Fibroblast of lung (primary cell): ENCODE results near the gene LIPH.

Experiments used
- CTCF ChIP-seq, 2 donors: IDR thresholded peaks in 1 of 2; conservative IDR thresholded peaks in 1 of 2; 1 replicate in 1 of 2; 2 replicates in 1 of 2; pipeline ENCODE4 v1.5.1; 2011 to 2012; ENCODE audit warnings: low read length in 2 of 2, control low read depth in 1 of 2, inconsistent platforms in 1 of 2, low read depth in 1 of 2, mild to moderate bottlenecking in 1 of 2
- EZH2 ChIP-seq: IDR thresholded peaks from 2 replicates; pipeline ENCODE4 v1.5.1; 2012; ENCODE audit warnings: low read length, control low read depth, mild to moderate bottlenecking; ENCODE audit errors: missing control alignments

- TF ChIP-seq CTCF (conservative IDR thresholded peaks at IDR 0.05 in 1 of 2, IDR thresholded peaks at IDR 0.05 in 1 of 2; ENCODE audit: low read depth in 1 of 2, low read length in 2 of 2) = no peak
- no peak for TF ChIP-seq EZH2
Measured at GRCh38 chr3:185457376-185457775, 95.0 kb downstream of the LIPH start.
